Brain pericyte (primary cell): ENCODE measurements around the gene NDUFS1.
"Not testable (repeated sequence)": the region's sequence is repeated elsewhere in the genome, so short reads cannot be mapped to it uniquely, and the experiment has no call there.

ENCODE experiments used
- DNase-seq: peaks from one replicate; pipeline ENCODE4 v3.0.0-alpha.2; 2012; ENCODE audit warnings: low read depth, low spot score

NDUFS1 gene

DNA sequence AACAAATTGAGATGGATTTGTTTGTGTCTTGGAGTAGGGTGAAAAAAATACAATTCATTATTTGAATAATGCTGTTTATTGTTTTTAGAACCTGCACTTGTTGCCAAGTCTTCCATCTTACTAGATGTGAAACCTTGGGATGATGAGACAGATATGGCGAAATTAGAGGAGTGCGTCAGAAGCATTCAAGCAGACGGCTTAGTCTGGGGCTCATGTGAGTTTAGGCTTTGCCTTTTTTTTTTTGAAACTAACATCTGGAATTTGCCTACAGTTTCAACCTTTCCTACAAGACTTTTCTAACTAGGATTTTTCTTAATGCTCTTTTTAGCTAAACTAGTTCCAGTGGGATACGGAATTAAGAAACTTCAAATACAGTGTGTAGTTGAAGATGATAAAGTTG, 3.2 kb upstream of the NDUFS1 start:
- DNase-seq, result not testable (repeated sequence)

GRCh38 chr2:206160807-206161179, 1.5 kb upstream of the NDUFS1 start:
- DNase-seq, result no peak

- no peak for DNase-seq
These were observed 1.0 kb upstream of the NDUFS1 start for GRCh38 chr2:206160125-206160806.

DNA sequence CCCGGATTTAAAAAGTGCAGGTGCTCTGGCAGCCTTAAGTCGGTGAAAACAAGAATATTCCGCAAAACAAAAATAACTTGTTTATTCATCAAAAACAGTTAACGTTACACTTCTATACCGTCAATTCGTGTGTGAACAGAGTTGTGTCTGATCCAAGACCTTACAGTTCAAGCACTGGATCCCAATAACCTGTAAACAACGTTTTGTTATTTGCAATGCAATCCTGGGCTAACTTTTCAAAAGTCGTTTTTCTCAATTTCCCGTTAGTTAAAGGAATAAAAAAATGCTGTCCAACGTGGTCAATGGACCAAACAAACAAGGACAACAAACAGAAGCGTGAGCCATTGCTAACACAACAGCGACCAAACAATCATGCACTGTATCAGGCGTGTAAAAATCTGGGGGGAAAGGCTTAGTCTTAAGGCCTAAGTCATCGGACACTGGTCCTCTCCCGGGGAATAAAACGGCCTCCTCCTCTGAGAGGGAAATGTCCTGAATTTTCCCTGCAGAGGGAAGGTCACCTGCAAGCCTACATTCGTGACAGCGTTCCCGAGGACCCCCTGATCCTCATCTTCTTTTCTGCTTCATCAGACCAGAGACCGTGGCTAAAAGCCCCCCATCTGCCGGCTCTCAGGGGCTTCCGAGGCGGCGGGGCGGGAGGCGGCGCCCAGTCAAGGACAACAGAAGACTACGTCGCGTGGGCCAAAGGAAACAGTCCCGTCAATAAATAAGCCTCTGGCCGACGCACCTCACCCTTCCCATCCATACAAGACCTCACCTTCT, 490 bp downstream of the NDUFS1 start:
- DNase-seq, result no peak

- DNase-seq, result not testable (repeated sequence)
These were observed 2.2 kb downstream of the NDUFS1 start for GRCh38 chr2:206157014-206157413.

DNA sequence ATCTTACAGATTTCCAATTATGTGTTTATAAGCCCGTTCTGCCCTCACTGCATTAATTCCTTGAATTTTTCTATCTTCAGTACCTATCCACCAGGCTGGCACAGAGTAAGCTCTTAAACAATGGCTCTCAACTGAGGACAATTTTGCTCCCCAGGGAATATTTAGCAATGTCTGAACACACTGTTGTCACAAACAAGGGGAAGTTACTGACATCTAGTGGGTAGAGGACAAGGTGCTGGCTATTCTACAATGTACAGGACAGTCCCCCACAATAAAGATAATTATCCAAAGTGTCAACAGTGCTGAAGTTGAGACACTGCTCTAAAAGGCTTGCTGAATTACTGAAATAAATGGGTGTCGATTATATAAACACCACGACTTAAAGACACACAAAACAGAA, 5.0 kb downstream of the NDUFS1 start:
- DNase-seq, result no peak

GRCh38 chr2:206150631-206151030, 8.6 kb downstream of the NDUFS1 start:
- DNase-seq, result no peak

DNA sequence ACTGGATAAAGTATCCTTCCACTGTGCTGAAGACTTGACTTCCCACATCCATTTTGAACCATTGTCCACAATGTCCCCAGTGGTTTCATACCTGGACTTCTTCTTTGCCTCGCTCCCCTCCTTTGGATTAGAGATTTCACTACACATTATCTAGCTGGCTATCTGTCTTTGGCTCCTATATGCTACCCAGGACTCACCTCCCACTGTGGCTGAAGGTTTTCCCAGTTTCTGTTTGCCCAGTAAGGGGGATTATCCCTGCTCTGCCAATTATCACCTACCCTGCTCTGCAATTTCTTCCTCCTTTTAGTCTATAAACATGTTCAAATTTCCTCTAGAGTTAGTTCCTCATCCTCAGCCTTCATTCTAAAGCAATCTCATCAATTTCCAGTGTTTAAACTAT, 9.1 kb downstream of the NDUFS1 start:
- no peak for DNase-seq

DNA sequence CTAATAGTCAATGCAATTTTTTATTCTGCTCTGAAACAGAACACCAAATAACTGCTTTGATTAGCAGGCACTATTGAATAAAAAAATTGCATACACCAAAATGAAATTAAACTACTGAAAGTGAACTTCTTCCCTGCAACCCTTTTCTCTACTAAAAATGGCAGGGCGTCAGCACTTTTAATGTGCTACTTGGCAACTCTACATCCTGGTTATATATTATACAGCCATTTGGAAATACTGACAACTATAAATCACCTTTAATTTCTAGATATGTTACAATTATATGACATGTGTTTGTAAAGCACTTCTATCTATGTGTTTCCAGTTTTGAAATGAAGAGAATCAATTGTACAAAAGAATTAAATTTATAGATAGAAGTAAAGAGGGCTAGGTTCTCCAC, 9.9 kb downstream of the NDUFS1 start:
- DNase-seq, result no peak

- no peak for DNase-seq
These were observed 13.6 kb downstream of the NDUFS1 start for GRCh38 chr2:206145665-206146064.

DNA sequence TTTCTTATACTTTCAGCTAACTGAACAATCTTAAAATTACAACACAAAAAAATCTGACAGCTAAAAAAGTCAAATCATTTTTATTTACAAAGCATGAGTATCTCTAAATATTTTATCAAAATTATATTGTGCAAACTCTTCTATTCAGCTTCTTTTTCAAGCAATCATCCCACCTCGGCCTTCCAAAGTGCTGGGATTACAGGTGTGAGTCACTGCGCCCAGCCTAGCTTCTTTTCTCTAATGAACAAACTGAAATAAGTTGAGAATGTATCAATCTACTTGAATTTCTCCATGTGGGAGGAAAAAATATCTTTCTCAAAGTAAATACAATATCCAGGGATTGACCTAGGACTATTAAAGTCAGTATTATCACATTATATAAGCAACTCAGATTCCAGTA, 14.9 kb downstream of the NDUFS1 start:
- no peak for DNase-seq

DNA sequence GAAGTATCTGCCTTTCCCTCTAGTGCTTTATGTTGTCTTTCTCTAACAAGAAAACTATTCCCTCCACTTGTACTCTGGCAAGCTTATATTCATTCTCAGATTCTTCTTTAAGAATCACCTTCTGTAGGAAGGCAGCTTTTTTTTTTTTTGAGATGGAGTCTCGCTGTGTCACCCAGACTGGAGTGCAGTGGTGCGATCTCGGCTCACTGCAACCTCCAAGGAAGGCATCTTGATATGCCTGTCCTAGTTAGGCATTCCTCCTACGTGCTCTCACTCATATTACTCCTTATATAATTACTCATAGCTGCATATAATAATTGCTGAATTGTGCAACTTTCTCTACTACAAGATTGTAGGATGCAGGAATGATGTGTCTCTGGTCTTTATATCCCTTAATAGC, 15.8 kb downstream of the NDUFS1 start:
- DNase-seq, result no peak

DNA sequence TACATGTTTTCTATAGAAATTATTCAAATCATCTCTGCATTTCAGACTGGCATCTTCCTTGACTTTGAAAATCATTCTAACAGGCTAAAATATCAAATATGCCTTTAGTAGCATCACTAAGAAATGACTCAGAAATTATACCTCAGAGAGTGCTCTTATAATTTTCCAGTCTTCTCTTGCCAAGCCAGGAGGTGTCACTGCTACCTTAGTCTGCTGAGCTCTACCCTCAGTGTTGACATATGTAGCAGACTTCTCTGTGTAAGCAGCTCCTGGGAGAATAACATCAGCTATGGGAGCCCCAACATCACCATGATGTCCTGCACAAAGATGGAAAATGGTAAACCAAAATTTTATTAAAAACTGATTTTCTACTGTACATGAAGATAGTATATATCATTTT, 31.6 kb downstream of the NDUFS1 start:
- DNase-seq, result no peak

DNA sequence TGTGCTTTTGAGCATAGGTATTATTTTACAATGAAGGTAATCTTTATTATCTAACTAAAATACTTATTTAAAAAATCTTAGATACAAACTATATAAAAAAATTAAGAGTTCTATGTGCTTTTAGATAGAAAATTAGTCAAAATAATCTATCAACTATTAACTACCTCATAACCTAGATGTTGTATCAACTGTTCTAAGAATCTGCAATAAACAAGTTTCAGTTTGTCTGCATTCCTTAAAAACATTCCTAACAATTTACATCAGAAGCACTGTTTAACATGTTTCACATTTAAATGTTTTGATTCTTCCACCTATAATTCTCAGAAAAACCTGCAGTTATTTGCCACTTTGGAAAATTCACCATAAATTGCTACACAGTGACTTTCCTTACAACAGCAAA, 33.3 kb downstream of the NDUFS1 start:
- no peak for DNase-seq

- not testable (repeated sequence) for DNase-seq
These were observed 36.7 kb downstream of the NDUFS1 start for GRCh38 chr2:206122569-206122968.

DNA sequence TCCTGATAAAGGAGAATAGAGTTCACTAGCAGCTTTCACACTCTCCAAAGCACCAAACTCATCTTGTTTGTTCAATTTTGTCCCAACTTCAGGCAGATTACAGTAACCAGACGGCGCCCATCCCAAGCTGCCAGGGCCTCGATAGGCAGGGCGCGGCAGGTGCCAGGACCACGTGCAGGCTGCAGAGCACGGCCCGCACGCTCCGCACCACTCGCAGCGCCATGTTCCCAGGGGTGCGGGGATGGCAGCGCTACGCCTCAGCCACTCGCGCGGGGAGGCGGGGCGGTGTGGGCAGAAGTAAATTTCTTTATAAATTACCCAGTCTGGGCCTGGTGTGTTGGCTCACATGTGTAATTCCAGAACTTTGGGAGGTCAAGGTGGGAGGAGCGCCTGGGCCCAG, 43.0 kb downstream of the NDUFS1 start:
- no peak for DNase-seq

DNA sequence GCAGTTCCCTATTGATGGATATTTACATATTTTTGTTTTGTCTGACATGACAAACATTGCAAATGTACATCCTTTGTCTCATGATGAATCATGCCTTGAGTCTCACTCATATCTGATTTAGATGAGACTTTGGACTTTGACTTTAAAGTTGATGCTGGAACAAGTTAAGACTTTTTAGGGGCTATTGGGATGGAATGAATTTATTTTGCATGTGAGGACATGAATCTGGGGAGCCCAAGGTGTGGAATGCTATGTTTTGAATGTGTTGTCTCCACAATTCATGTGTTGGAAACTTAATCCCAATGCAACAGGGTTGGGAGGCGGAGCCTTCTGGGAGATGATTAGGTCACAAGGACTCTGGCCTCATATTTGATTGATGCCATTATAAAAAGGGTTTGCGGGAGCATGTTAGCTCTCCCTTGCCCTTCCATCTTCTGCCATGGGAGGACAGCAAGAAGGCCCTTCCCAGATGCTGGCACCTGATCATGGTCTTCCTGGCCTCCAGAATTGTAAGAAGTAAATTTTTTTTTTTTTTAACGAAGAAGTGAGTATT, 44.1 kb downstream of the NDUFS1 start:
- no peak for DNase-seq

GRCh38 chr2:206112846-206113547, 46.2 kb downstream of the NDUFS1 start:
- DNase-seq, result no peak

GRCh38 chr2:206112108-206112507, 47.1 kb downstream of the NDUFS1 start:
- DNase-seq, result no peak

DNA sequence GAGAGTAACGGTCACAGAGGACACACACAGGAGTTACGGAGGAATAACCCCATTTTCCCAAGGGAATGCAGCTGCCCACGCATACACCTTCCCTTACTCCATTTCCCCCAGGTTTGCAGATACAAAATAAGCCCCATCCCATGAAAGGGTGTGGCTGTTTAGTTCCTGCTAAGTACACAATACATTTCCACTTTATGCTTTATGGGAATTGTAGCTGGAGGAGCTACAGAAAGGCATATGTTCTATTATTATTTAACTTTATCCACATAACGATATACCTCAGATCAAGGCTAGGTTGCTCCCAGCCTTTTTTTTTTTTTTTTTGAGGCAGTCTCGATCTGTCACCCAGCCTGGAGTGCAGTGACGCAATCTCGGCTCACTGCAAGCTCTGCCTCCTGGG, 50.5 kb downstream of the NDUFS1 start:
- DNase-seq, result no peak

- DNase-seq, result no peak
These were observed 53.7 kb downstream of the NDUFS1 start for GRCh38 chr2:206105541-206105940.

DNA sequence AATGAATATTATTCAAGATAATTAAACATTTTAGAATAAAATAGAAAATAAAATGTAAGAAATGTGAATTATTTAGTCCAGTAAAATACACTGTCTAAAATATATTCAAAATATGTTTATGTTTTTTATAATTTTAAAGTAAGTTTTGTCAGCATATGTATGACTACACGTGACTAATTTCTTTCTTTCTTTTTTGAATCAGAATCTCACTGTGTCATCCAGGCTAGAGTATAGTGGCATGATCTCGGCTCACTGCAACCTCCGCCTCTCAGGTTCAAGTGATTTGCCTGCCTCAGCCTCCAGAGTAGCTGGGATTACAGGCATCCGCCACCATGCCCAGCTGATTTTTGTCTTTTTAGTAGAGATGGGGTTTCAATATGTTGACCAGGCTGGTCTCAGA, 54.2 kb downstream of the NDUFS1 start:
- no peak for DNase-seq
